ENCODE results near the gene NAXD.
A peak's percentile ranks its signal among the peaks of the same experiment; 100 is the strongest.
"Not testable (repeated sequence)": the region's sequence is repeated elsewhere in the genome, so short reads cannot be mapped to it uniquely, and the experiment has no call there.

The NAXD gene

GRCh38 chr13:110664041-110664440 lies 48.7 kb downstream of the NAXD start:
- H3K27me3 ChIP-seq: no peaks in the 10 kb centered on the region
- peaks cover 73 to 83% of the 10 kb centered on the region in 2 experiments for H3K4me1 ChIP-seq (ENCODE audit: control insufficient read depth in 1 of 2, insufficient read depth in 1 of 2, low read depth in 1 of 2, low read length in 1 of 2)
- H3K9me3 ChIP-seq: no peaks in the 10 kb centered on the region
- TF ChIP-seq, protein P1, sequence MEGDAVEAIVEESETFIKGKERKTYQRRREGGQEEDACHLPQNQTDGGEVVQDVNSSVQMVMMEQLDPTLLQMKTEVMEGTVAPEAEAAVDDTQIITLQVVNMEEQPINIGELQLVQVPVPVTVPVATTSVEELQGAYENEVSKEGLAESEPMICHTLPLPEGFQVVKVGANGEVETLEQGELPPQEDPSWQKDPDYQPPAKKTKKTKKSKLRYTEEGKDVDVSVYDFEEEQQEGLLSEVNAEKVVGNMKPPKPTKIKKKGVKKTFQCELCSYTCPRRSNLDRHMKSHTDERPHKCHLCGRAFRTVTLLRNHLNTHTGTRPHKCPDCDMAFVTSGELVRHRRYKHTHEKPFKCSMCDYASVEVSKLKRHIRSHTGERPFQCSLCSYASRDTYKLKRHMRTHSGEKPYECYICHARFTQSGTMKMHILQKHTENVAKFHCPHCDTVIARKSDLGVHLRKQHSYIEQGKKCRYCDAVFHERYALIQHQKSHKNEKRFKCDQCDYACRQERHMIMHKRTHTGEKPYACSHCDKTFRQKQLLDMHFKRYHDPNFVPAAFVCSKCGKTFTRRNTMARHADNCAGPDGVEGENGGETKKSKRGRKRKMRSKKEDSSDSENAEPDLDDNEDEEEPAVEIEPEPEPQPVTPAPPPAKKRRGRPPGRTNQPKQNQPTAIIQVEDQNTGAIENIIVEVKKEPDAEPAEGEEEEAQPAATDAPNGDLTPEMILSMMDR (IDR thresholded peaks at IDR 0.05): no peak
- H3K36me3 ChIP-seq: peaks cover 27% of the 10 kb centered on the region
- peak overlapping the region; percentile 90 for H3K27ac ChIP-seq
- peak overlapping the region; percentile 64 for H3K4me3 ChIP-seq (ENCODE audit: low read depth in 1 of 2, low read length in 1 of 2)

- no peaks in the 10 kb centered on the region for H3K9me3 ChIP-seq
- H3K36me3 ChIP-seq: peaks cover 27% of the 10 kb centered on the region
- no peaks in the 10 kb centered on the region for H3K27me3 ChIP-seq
- TF ChIP-seq, protein P1 (IDR thresholded peaks at IDR 0.05): no peak
- H3K4me3 ChIP-seq (ENCODE audit: low read depth in 1 of 2, low read length in 1 of 2): peak overlapping the region; percentile 64
- H3K27ac ChIP-seq: peak overlapping the region; percentile 90
- H3K4me1 ChIP-seq (ENCODE audit: control insufficient read depth in 1 of 2, insufficient read depth in 1 of 2, low read depth in 1 of 2, low read length in 1 of 2): peaks cover 66 to 77% of the 10 kb centered on the region in 2 experiments
These were observed 49.3 kb downstream of the NAXD start for GRCh38 chr13:110664673-110665072.

GRCh38 chr13:110665491-110666254 lies 50.3 kb downstream of the NAXD start:
- H3K36me3 ChIP-seq: peaks cover 27% of the 10 kb centered on the region
- TF ChIP-seq, protein P1 (IDR thresholded peaks at IDR 0.05): no peak
- H3K4me3 ChIP-seq (ENCODE audit: low read depth in 1 of 2, low read length in 1 of 2): peak overlapping the region; percentile 64
- H3K4me1 ChIP-seq (ENCODE audit: control insufficient read depth in 1 of 2, insufficient read depth in 1 of 2, low read depth in 1 of 2, low read length in 1 of 2): peaks cover 64 to 68% of the 10 kb centered on the region in 2 experiments
- H3K27ac ChIP-seq: peak overlapping the region; percentile 90
- no peaks in the 10 kb centered on the region for H3K27me3 ChIP-seq
- H3K9me3 ChIP-seq: no peaks in the 10 kb centered on the region

GRCh38 chr13:110666255-110666533 lies 50.8 kb downstream of the NAXD start:
- Histone ChIP-seq H3K4me1 (ENCODE audit: control insufficient read depth in 1 of 2, insufficient read depth in 1 of 2, low read depth in 1 of 2, low read length in 1 of 2) (peaks cover 63% of the 10 kb centered on the region in 2 experiments), H3K27me3 (no peaks in the 10 kb centered on the region), H3K27ac (peak overlapping the region; percentile 90), H3K36me3 (peaks cover 25% of the 10 kb centered on the region), H3K4me3 (ENCODE audit: low read depth in 1 of 2, low read length in 1 of 2) (peak overlapping the region; percentile 64), H3K9me3 (no peaks in the 10 kb centered on the region)
- TF ChIP-seq, protein P1 (IDR thresholded peaks at IDR 0.05): no peak

GRCh38 chr13:110669036-110669435 lies 53.7 kb downstream of the NAXD start:
- no peak overlapping the region for H3K27ac ChIP-seq
- H3K4me1 ChIP-seq (ENCODE audit: control insufficient read depth in 1 of 2, insufficient read depth in 1 of 2, low read depth in 1 of 2, low read length in 1 of 2): peaks cover 34 to 37% of the 10 kb centered on the region in 2 experiments
- TF ChIP-seq, protein P1 (IDR thresholded peaks at IDR 0.05): no peak
- H3K4me3 ChIP-seq (ENCODE audit: low read depth in 1 of 2, low read length in 1 of 2): no peak overlapping the region
- H3K9me3 ChIP-seq: no peaks in the 10 kb centered on the region
- H3K27me3 ChIP-seq: no peaks in the 10 kb centered on the region
- H3K36me3 ChIP-seq: no peaks in the 10 kb centered on the region

- H3K9me3 ChIP-seq; H3K4me3 ChIP-seq (ENCODE audit: low read depth in 1 of 2, low read length in 1 of 2); H3K36me3 ChIP-seq; H3K27ac ChIP-seq; H3K27me3 ChIP-seq: not testable (repeated sequence)
- peaks cover 27 to 30% of the 10 kb centered on the region in 2 experiments for H3K4me1 ChIP-seq (ENCODE audit: control insufficient read depth in 1 of 2, insufficient read depth in 1 of 2, low read depth in 1 of 2, low read length in 1 of 2)
These were observed 54.5 kb downstream of the NAXD start for GRCh38 chr13:110669814-110670213.
